HG02759 (cell line): ENCODE results near the gene RFPL3.
"Not testable (repeated sequence)": the region's sequence is repeated elsewhere in the genome, so short reads cannot be mapped to it uniquely, and the experiment has no call there.

ENCODE experiments used
- ATAC-seq: cut with Tn5 transposase; IDR thresholded peaks from one replicate; pipeline ENCODE4 v1.9.1; 2021; ENCODE audit warnings: mild to moderate bottlenecking, moderate library complexity; ENCODE audit not compliant: unreplicated experiment

Gene RFPL3

GRCh38 chr22:32352681-32353080 is 5.0 kb upstream of the RFPL3 start:
- ATAC-seq = no peak

GRCh38 chr22:32353292-32353691 is 4.4 kb upstream of the RFPL3 start:
- no peak for ATAC-seq

- no peak for ATAC-seq
Measured at GRCh38 chr22:32353840-32354239, 3.8 kb upstream of the RFPL3 start.

- ATAC-seq = no peak
Measured at GRCh38 chr22:32354360-32355351, 3.0 kb upstream of the RFPL3 start.

GRCh38 chr22:32355760-32356159 is 1.9 kb upstream of the RFPL3 start:
- ATAC-seq = no peak

GRCh38 chr22:32360096-32360495 is 2.4 kb downstream of the RFPL3 start:
- ATAC-seq = not testable (repeated sequence)

GRCh38 chr22:32361257-32361656 is 3.6 kb downstream of the RFPL3 start:
- no peak for ATAC-seq

GRCh38 chr22:32364210-32364609 is 6.5 kb downstream of the RFPL3 start:
- ATAC-seq = no peak

- no peak for ATAC-seq
Measured at GRCh38 chr22:32375678-32376450, 18.2 kb downstream of the RFPL3 start.

- no peak for ATAC-seq
Measured at GRCh38 chr22:32376681-32377080, 19.0 kb downstream of the RFPL3 start.

GRCh38 chr22:32378707-32379272 is 21.1 kb downstream of the RFPL3 start:
- ATAC-seq = no peak

- no peak for ATAC-seq
Measured at GRCh38 chr22:32380991-32381390, 23.3 kb downstream of the RFPL3 start.

- no peak for ATAC-seq
Measured at GRCh38 chr22:32385681-32386080, 28.0 kb downstream of the RFPL3 start.

- ATAC-seq = no peak
Measured at GRCh38 chr22:32389685-32390084, 32.0 kb downstream of the RFPL3 start.

GRCh38 chr22:32395107-32395506 is 37.4 kb downstream of the RFPL3 start:
- ATAC-seq = no peak

- ATAC-seq = no peak
Measured at GRCh38 chr22:32396255-32396654, 38.6 kb downstream of the RFPL3 start.

GRCh38 chr22:32396746-32397145 is 39.1 kb downstream of the RFPL3 start:
- no peak for ATAC-seq

- ATAC-seq = no peak
Measured at GRCh38 chr22:32401486-32401885, 43.8 kb downstream of the RFPL3 start.

- no peak for ATAC-seq
Measured at GRCh38 chr22:32404021-32404420, 46.4 kb downstream of the RFPL3 start.

GRCh38 chr22:32407312-32407711 is 49.6 kb downstream of the RFPL3 start:
- peak; percentile 62 for ATAC-seq

GRCh38 chr22:32407936-32408335 is 50.3 kb downstream of the RFPL3 start:
- no peak for ATAC-seq
